ENCODE measurements around the gene NUP153. TPM values are rescaled to one million over a fixed set of nuclear protein-coding genes. Genes with fewer than 3 reads are reported as not detected.
"Not testable (repeated sequence)": the region's sequence is repeated elsewhere in the genome, so short reads cannot be mapped to it uniquely, and the experiment has no call there.

NUP153 gene
- total RNA-seq, 1 donor from 2014 or later, result 34.6 TPM

- H3K27ac Mint-ChIP-seq (ENCODE audit: unreplicated experiment), result no peak overlapping the region
- H3K4me3 Mint-ChIP-seq (ENCODE audit: unreplicated experiment), result no peak overlapping the region
- peaks cover 15% of the 10 kb centered on the region for H3K4me1 Mint-ChIP-seq (ENCODE audit: unreplicated experiment)
- no peaks in the 10 kb centered on the region for H3K36me3 Mint-ChIP-seq (ENCODE audit: unreplicated experiment)
- no peak for DNase-seq (ENCODE audit: extremely low spot score, unreplicated experiment)
- H3K27me3 Mint-ChIP-seq (ENCODE audit: unreplicated experiment), result no peaks in the 10 kb centered on the region
- TF ChIP-seq CTCF (IDR thresholded peaks at IDR 0.05), result no peak
- no peaks in the 10 kb centered on the region for H3K9me3 Mint-ChIP-seq (ENCODE audit: unreplicated experiment)
These were observed 120.8 kb downstream of the NUP153 start for GRCh38 chr6:17585766-17586490.

- Mint-ChIP-seq H3K27ac (ENCODE audit: unreplicated experiment) (peak overlapping the region; percentile 65), H3K4me1 (ENCODE audit: unreplicated experiment) (peaks cover 9% of the 10 kb centered on the region), H3K9me3 (ENCODE audit: unreplicated experiment) (no peaks in the 10 kb centered on the region), H3K36me3 (ENCODE audit: unreplicated experiment) (no peaks in the 10 kb centered on the region), H3K4me3 (ENCODE audit: unreplicated experiment) (peak overlapping the region; percentile 8), H3K27me3 (ENCODE audit: unreplicated experiment) (no peaks in the 10 kb centered on the region)
- peak; percentile 96 for TF ChIP-seq CTCF (IDR thresholded peaks at IDR 0.05)
- DNase-seq (ENCODE audit: extremely low spot score, unreplicated experiment), result no peak
These were observed 122.4 kb downstream of the NUP153 start for GRCh38 chr6:17584241-17584803.

GRCh38 chr6:17583811-17584210, 122.9 kb downstream of the NUP153 start:
- Mint-ChIP-seq H3K4me1 (ENCODE audit: unreplicated experiment) (peaks cover 7% of the 10 kb centered on the region), H3K4me3 (ENCODE audit: unreplicated experiment) (peak overlapping the region; percentile 8), H3K27ac (ENCODE audit: unreplicated experiment) (peak overlapping the region; percentile 65), H3K36me3 (ENCODE audit: unreplicated experiment) (no peaks in the 10 kb centered on the region), H3K27me3 (ENCODE audit: unreplicated experiment) (no peaks in the 10 kb centered on the region), H3K9me3 (ENCODE audit: unreplicated experiment) (no peaks in the 10 kb centered on the region)
- TF ChIP-seq CTCF (IDR thresholded peaks at IDR 0.05), result no peak
- DNase-seq (ENCODE audit: extremely low spot score, unreplicated experiment), result no peak

- DNase-seq (ENCODE audit: extremely low spot score, unreplicated experiment); H3K36me3 Mint-ChIP-seq (ENCODE audit: unreplicated experiment); H3K4me1 Mint-ChIP-seq (ENCODE audit: unreplicated experiment); H3K27ac Mint-ChIP-seq (ENCODE audit: unreplicated experiment); H3K27me3 Mint-ChIP-seq (ENCODE audit: unreplicated experiment): not testable (repeated sequence)
- Mint-ChIP-seq H3K4me3 (ENCODE audit: unreplicated experiment) (peak overlapping the region; percentile 14), H3K9me3 (ENCODE audit: unreplicated experiment) (peaks cover 12% of the 10 kb centered on the region)
These were observed 125.4 kb downstream of the NUP153 start for GRCh38 chr6:17581282-17581681.

GRCh38 chr6:17580518-17581048, 126.1 kb downstream of the NUP153 start:
- H3K27me3 Mint-ChIP-seq (ENCODE audit: unreplicated experiment), result no peaks in the 10 kb centered on the region
- peaks cover 7% of the 10 kb centered on the region for H3K4me1 Mint-ChIP-seq (ENCODE audit: unreplicated experiment)
- TF ChIP-seq CTCF (IDR thresholded peaks at IDR 0.05), result no peak
- peak overlapping the region; percentile 58 for H3K4me3 Mint-ChIP-seq (ENCODE audit: unreplicated experiment)
- peaks cover 12% of the 10 kb centered on the region for H3K9me3 Mint-ChIP-seq (ENCODE audit: unreplicated experiment)
- DNase-seq (ENCODE audit: extremely low spot score, unreplicated experiment), result no peak
- H3K36me3 Mint-ChIP-seq (ENCODE audit: unreplicated experiment), result peaks cover 5% of the 10 kb centered on the region
- H3K27ac Mint-ChIP-seq (ENCODE audit: unreplicated experiment), result no peak overlapping the region

All from osteocyte (in vitro differentiated cells).